IPS-NIHi7 (cell line): ENCODE measurements around the gene COP1.
"Not testable (repeated sequence)": the region's sequence is repeated elsewhere in the genome, so short reads cannot be mapped to it uniquely, and the experiment has no call there.

Experiments used
- DNase-seq: peaks from one replicate; pipeline ENCODE4 v3.0.0; 2012; ENCODE audit warnings: mixed read lengths; ENCODE audit errors: extremely low spot score

The COP1 gene

DNA sequence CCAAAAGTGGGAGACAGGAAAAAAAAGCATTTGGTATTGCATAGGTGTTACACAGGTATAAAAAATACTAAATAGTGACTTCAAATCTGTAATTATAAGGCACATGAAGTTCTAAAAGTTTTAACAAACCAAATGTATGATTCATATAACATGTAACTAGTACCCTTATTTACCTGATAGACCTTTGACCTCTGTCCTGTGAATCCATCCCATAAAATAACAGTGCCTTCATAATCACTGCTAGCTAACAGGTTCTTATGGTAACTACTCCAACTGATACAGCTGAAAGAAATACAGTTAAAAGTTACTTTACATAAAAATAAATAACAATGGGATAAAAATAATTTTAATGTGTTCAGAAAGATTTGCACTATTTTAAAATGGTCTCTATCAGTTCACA lies 163.5 kb downstream of the COP1 start:
- no peak for DNase-seq

- no peak for DNase-seq
Observed at GRCh38 chr1:176033881-176034280, 173.2 kb downstream of the COP1 start.

- DNase-seq = no peak
Observed at GRCh38 chr1:176033474-176033873, 173.6 kb downstream of the COP1 start.

DNA sequence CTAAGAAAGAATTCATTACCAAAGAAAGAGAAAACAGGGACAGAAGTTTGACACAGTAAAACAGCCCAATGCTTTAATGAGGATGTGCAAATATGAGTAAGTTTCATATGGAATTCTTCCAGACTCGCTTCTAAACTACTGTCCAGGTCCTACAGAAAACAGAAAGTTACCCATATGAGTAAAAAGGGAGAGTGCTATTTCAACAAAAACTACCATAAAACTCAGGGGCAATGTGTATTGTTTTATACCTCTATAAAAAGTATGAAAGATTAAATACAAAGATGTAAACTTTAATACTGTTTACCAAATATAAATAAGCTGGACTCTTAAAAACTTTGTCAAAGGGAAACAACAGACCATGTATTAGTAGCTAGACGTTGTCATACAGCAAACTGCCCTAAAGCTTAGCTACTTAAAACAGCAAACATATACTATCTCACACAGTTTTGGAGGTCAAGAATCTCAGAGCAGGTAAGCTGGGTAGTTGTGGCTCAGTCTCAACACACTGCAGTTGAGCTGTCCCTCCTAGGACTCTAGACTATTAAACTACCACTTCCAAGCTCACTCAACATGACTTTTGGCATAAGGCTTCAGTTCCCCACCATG lies 174.9 kb downstream of the COP1 start:
- DNase-seq = no peak

GRCh38 chr1:176029609-176030008 lies 177.5 kb downstream of the COP1 start:
- no peak for DNase-seq

- DNase-seq = no peak
Observed at GRCh38 chr1:176029155-176029554, 177.9 kb downstream of the COP1 start.

- not testable (repeated sequence) for DNase-seq
Observed at GRCh38 chr1:176027934-176028333, 179.2 kb downstream of the COP1 start.

GRCh38 chr1:176022574-176022973 lies 184.5 kb downstream of the COP1 start:
- no peak for DNase-seq

- DNase-seq = no peak
Observed at GRCh38 chr1:176017722-176018121, 189.4 kb downstream of the COP1 start.

DNA sequence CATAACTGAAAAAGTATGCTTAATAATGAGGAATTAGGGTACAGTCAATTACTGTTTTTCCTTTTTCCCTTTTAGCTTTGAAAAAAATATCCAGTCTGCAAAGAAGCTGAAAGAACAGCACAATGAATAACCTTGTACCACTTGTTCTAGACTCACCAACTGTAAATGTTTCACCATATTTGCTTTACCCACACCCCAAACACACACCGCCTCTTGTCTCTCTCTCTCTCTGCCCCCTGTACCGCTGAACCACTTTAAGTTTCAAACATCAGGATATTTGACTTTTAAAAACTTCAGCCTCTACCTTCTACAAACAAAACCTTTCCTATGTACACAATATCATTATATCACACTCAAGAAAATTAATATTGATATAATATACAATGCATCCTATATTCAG lies 197.1 kb downstream of the COP1 start:
- DNase-seq = no peak

- DNase-seq = not testable (repeated sequence)
Observed at GRCh38 chr1:176007756-176008389, 199.2 kb downstream of the COP1 start.

DNA sequence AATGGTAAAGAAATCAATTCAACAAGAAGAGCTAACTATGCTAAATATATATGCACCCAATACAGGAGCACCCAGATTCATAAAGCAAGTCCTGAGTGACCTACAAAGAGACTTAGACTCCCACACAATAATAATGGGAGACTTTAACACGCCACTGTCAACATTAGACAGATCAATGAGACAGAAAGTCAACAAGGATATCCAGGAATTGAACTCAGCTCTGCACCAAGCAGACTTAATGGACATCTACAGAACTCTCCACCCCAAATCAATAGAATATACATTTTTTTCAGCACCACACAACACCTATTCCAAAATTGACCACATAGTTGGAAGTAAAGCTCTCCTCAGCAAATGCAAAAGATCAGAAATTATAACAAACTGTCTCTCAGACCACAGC lies 212.4 kb downstream of the COP1 start:
- DNase-seq = not testable (repeated sequence)

DNA sequence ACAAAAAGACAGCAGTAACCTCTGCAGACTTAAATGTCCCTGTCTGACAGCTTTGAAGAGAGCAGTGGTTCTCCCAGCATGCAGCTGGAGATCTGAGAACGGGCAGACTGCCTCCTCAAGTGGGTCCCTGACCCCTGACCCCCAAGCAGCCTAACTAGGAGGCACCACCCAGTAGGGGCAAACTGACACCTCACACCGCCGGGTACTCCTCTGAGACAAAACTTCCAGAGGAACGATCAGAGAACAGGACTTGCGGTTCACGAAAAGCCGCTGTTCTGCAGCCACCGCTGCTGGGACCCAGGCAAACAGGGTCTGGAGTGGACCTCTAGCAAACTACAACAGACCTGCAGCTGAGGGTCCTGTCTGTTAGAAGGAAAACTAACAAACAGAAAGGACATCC lies 214.3 kb downstream of the COP1 start:
- DNase-seq = not testable (repeated sequence)

DNA sequence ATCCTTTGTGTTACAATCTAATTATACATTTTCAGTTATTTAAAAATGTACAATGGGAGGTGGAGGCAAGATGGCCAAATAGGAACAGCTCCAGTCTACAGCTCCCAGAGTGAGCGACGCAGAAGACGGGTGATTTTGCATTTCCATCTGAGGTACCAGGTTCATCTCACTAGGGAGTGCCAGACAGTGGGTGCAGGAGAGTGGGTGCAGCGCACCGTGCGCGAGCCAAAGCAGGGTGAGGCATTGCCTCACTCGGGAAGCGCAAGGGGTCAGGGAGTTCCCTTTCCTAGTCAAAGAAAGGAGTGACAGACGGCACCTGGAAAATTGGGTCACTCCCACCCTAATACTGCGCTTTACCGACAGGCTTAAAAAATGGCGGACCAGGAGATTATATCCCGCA lies 214.9 kb downstream of the COP1 start:
- DNase-seq = not testable (repeated sequence)

- no peak for DNase-seq
Observed at GRCh38 chr1:175984813-175985212, 222.3 kb downstream of the COP1 start.

- DNase-seq = no peak
Observed at GRCh38 chr1:175984057-175984812, 222.9 kb downstream of the COP1 start.

DNA sequence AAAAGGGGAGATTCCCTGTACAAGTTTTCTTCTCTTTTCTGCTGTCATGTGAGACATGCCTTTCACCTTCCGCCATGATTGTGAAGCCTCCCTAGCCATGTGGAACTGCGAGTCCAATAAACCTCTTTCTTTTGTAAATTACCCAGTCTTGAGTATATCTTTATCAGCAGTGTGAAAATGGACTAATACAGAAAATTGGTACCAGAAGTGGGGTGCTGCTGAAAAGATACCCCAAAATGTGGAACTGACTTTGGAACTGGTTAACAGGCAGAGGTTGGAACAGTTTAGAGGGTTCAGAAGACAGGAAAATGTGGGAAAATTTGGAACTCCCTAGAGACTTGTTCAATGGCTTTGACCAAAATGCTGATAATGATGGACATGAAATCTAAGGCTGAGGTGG lies 223.7 kb downstream of the COP1 start:
- DNase-seq = not testable (repeated sequence)

GRCh38 chr1:175981128-175981527 lies 226.0 kb downstream of the COP1 start:
- DNase-seq = no peak

DNA sequence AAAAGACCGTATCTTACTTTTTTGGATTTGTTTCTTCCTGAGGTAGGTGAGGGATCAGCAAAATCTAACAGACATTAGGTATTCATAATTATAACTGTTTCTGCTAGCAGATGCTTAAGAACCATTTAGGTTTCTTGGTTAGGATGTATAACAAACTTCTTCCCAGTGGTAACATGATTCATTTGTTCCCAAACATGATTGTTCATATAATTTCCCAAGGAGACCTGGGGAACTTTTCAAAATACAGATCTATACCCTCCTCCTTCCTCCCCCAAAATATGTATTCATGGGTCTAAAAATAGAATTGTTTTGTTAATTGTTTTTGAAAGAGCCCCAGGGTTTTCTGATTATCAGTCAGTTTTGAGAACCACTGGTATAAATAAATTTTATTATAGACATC lies 228.2 kb downstream of the COP1 start:
- no peak for DNase-seq

GRCh38 chr1:175978476-175978875 lies 228.6 kb downstream of the COP1 start:
- no peak for DNase-seq

GRCh38 chr1:175976865-175977642 lies 230.0 kb downstream of the COP1 start:
- DNase-seq = no peak

DNA sequence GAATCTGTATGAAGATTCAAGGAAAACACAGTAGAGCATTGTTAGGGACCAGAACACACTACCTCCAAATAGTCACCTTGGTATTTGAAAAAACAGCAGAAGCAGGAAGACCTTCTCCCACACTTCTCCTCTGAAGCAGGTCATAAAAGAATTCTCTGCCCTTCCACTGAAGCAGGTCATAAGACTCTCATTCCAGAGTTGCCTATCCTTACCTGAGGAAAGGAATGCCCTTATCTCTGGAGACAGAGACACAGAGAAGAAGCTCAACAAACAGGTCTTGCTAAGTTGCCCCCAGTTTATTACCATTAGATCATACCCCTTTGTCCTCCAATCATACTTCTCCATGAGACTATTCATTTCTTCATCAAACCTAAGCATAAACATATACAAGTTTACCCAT lies 237.9 kb downstream of the COP1 start:
- no peak for DNase-seq
